ENCODE measurements around the gene TBC1D16. TPM values are rescaled to one million over a fixed set of nuclear protein-coding genes. Genes with fewer than 3 reads are reported as not detected.
"Not testable (repeated sequence)": the region's sequence is repeated elsewhere in the genome, so short reads cannot be mapped to it uniquely, and the experiment has no call there.

TBC1D16 gene
- total RNA-seq, 2 donors from 2014 or later: 29.9 to 30.9 TPM

DNA sequence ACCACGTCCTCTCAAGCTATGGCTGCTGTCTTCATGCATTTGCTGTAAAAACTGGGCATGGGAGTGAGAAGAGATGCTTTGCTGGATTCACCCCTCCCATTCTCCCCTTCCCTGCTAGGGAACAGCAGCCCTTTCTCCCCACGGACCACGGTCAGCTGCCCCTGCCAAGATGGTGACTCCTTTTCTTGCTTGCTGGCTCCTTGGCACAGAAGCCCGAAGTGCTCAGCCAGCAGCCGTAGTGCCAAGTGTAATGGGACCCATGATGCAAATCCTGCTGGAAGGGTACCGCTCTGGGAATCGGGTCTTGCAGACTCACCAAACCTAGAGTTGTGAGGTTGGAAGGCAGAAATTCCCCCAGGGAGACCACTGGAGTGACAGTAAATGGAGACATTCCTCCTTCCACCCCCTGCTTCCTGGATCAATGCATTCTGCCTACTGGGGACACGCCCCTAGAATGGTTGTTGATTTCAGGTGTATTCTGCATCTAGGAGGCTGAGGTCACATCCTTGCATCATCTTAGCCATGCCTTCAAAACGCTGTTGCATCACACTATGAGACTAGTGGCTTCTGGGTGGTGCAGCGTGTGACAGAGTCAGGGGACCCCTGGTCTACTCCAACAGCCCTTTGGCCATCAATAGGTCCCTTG, 133.4 kb downstream of the TBC1D16 start:
- intact Hi-C loops (cut with DNase I): no loop called here
- DNase-seq (no peak), ATAC-seq (no peak)

DNA sequence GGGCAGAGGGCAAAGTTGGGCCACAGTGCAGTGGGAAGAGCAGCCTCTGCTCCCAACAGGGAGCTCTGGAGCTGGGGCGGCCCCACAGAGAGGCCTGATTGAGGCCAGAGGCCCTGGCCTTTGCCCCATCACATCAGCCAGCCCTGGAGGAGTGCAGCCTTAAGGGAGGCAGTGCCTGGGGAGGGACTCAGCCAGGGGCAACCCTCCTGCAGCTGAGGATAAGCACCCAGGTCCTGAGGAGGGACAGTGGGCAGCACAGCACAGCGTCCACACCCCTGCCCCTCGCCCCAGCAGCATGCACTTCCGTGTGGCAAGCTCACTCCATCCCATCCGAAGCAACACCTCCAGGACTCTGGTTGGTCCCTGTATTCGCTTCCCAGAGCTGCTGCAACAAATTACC, 134.5 kb downstream of the TBC1D16 start:
- DNase-seq (no peak), ATAC-seq (no peak)
- intact Hi-C loops (cut with DNase I): no loop called here

DNA sequence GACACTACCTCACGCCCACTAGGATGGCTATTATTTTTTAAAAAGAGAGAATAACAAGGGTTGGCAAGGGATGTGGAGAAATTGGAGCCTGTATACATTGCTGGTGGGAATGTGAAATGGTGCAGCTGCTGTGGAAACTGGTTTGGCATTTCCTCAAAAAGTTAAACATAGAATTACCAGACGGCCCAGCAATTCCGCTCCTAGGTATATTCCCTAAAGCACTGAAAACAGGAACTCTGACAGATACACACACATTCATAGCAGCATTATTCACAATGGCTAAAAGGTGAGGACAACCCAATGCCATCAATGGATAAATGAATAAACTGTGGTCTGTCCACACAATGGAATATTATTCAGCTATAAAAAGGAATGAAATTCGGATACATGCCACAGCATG, 136.1 kb downstream of the TBC1D16 start:
- no peak for DNase-seq
- intact Hi-C loops (cut with DNase I): no loop called here
- ATAC-seq: no peak

DNA sequence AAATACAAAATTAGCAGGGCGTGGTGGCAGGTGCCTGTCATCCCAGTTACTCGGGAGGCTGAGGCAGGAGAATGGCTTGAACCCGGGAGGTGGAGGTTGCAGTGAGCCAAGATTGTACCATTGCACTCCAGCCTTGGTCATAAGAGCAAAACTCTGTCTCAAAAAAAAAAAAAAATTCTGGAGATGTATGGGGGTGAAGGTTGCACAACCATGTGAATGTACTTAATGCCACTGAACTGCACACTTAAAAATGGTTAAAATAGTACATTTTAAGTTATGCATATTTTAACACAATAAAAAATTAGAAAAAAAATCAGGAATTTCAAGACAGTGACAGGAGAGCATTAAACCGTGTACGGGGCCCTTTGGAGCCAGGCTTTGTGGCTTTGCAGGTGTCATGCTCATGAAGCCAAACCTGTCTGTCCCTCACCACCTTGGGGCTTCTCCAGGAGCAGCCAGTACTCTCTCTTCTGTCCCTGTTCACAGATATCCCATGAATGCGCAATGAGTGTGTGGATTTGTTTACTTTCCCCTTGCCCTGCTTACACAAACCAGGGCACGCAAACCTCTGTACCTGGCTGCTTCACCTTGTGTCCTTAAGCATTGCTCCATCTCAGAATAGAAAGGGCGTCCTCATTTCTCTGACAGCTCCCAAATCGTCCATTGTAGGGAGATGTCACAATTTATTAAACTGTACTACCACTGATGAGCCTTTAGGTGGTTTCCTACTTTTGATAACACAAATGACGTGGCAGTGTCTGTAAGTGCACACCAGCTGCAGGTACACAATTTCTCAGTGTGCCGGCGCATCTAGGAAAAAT, 138.2 kb downstream of the TBC1D16 start:
- no peak for DNase-seq
- intact Hi-C loops (cut with DNase I): no loop called here
- ATAC-seq: no peak

DNA sequence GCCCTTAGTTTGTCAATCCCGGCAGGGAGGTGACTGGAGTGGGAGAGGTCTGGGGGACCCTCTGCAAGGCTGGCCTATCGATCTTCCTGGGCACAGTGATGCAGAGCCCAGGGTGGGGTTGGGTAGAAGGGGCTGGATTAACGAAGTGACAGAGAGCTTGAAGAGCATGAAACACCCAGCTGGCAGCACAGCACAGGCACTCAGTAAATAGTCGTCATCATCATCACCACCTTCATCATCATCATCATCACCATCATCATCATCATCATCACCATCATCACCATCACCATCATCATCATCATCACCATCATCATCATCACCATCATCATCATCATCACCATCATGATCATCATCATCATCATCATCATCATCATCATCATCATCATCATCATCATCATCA, 142.2 kb downstream of the TBC1D16 start:
- intact Hi-C loops (cut with DNase I); ATAC-seq; DNase-seq: not testable (repeated sequence)

DNA sequence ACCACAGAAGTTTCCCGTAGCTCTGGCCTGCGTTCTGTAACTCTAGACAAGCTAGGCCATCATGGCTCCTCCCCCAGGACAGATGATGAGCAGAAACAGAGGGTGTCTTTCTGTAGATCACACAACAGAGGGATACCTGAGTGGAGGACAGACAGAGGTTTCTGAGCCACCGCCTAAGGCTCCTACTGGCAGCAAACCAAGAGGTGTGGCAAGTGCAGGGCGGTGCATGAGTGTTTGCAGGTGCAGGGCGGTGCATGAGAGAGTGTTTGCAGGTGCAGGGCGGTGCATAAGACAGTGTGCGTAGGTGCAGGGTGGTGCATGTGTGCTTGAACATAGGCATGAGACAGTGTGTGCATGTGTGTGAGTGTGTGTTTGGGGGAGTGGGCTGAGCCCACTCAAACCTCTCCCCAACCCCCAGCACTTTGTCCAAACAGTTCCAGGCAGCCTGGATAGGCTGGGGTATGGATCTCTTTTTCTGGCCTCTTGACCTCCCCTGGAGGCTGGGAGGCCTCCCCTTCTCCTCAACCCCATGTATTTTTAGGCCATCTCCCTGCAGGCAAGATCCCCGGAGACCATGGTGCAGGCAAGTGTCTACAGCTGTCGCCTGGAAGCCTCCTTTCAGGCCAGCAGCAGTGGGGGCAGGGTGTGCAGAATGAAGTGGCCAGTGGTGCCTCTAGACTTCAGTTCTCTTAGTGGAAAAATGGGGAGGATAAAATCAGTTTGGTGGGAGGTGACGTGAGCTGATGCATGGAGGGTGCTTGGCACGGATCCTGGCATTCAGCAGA, 143.0 kb downstream of the TBC1D16 start:
- no peak for DNase-seq
- ATAC-seq: no peak
- intact Hi-C loops (cut with DNase I): no loop called here

DNA sequence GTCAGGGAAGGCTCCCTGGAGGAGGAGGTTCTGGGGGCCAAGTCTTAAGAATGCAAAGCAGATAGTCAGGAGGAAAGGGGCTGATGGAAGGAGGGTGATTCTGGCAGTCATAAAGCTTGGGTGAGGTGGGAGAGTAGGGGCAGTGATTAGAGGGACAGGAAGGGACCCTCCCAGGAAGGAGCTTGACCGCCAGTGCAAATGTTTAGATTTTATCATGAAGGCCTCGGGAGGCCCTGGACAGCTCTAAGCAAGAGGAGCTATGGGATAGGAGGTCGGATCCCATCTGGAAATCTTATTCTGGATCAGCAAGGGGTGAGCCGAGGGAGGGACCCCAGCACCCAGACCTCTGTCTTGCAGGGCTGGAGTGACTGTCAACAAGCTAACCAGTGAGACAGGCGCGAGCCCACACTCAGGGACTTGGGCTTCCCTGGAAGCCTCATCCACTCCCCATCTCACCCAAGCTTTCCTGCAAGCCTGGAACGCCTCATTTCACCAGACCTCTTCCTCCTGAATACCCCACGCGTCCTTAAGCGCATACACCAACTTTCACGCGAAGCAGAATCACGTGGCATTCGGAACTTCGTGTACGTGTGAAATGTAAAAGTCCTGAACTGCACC, 144.4 kb downstream of the TBC1D16 start:
- no peak for ATAC-seq
- no peak for DNase-seq

DNA sequence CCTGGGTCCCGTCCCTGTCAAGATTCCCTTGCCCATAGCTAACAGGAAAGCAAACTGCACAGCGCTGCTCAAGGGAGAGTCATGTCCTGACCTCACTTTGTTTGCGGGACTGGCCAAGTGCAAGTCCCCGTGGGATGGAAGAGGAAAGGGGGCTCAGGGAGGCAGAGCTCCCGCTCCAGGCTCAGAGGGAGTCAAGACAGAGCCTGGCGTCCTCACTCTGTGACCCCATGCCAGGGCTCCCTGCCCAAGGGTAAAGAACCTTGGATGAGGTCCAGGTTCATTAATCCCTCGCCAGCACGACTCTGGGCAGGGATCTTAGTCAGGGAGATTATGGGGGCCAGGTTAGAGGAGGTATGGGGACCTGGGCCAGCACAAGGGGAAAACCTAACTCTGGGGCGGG, 145.0 kb downstream of the TBC1D16 start:
- ATAC-seq: peak in 1 of 2 donors; percentile 40
- intact Hi-C loops (cut with DNase I): no loop called here

More for the DNA sequence above, 144.4 kb downstream of the TBC1D16 start:
- intact Hi-C loops (cut with DNase I): no loop called here

DNA sequence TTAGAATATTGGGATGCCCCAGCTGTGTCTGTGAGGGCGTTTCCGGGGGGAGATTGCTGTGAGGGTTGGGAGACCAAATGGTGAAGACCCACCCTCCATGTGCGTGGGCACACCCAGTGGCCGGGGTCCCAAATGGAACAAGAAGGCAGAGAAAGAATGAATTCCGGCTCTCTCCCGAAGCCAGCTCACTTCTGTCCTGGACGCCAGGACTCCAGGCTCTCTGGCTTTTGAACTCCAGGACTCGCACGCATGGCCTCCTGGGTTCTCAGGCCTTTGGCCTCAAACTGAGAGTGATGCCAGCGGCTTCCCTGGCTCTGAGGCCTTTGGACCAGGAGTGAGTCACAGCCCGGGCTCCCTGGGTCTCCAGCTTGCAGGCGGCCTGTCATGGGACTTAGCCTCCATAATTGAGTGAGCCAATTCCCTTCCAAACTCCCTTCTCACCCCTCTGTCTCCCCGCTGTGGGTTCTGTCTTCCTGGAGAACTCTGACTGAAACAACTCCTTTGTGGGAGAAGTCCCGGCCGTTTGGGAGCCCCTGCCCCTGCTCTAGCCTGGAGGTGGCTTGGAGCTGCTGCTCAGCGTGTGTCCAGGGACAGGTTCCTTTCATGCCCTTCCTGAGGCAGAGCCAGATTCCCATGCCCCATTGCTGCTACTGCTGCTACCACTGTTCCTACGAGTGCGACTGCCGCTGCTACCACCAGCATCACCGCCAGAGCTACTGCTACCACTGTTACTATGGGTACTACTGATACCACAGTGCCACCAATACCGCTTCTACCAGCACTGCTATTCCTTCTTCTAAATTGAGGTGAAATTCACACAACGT, 146.6 kb downstream of the TBC1D16 start:
- intact Hi-C loops (cut with DNase I): no loop called here
- ATAC-seq: no peak
- no peak for DNase-seq

More for the DNA sequence above, 145.0 kb downstream of the TBC1D16 start:
- DNase-seq: no peak

DNA sequence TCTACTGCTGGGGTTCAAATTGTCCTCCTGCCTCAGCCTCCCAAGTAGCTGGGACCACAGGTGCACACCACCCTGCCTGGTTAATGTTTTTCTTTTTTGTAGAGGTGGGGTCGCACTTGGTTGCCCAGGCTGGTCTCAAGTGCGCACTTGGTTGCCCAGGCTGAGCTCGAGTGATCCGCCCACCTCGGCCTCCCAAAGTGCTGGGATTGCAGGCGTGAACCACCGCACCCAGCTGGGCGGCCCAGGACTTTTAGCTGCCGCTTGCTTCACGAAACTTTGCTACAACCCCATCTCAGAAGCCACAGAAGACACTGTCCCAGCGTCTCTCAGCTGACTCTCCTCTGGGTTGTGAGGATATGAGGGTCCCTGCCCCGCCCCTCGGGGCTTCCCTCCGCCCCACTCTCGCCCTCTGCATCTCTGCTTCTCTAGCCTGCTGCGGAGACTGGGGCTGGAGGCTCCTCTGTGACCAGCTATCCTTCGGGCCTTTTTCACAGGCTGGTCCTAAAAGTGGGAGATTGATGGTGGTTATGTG, 147.6 kb downstream of the TBC1D16 start:
- DNase-seq: no peak
- ATAC-seq: no peak
- intact Hi-C loops (cut with DNase I): no loop called here

DNA sequence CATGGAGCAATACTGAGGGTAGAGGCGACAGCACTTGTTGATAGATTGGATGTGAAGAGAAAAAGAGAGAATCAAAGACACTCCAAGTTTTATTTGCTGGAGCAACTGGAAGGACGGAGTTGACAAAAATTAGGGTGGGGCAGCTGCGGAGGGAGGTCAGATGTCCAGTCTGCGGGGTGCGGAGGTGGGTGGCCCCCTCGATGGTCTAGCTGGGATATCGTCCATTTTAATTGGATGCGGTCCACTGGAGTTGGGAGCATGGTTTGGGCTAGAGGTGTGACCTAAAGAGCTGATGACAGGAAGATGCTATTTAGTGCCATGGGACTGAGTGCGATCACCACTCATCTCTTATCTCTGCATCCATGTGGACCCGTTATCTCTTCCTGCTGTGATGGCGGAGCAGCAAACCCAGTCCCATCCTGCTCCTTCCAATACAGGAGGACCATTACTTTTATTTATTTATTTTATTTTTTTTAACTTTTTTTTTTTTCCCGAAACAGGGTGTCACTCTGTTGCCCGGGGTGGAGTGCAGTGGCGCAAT, 148.2 kb downstream of the TBC1D16 start:
- no peak for DNase-seq
- ATAC-seq: peak; percentile 64 to 73
- intact Hi-C loops (cut with DNase I): no loop called here

DNA sequence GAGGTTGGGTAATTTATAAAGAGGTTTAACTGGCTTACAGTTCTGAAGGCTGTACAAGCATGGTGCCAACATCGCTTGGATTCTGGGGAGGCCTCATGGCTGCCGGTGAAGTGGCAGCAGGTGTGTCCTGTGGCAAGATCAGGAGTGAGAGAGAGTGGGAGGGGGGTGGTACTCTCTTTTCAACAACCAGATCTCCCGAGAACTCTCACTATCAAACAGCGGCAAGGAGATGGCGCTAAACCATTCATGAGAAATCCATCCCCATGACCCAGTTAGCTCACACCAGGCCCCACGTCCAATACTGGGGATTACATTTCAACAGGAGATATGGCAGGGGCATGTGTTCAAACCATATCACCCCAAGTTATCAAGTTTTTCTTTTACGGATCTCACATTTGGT, 152.5 kb downstream of the TBC1D16 start:
- ATAC-seq: no peak

More for the DNA sequence above, 152.5 kb downstream of the TBC1D16 start:
- intact Hi-C loops (cut with DNase I): no loop called here
- DNase-seq: no peak

Other genes with a start within 250 kb of the TBC1D16 start
- gene CBX8, start 238.8 kb downstream of the TBC1D16 start, total RNA-seq: 1 to 10 TPM; 4.1 to 5.9 TPM
- gene CBX4, start 196.4 kb downstream of the TBC1D16 start, total RNA-seq: 10 to 100 TPM; 17.9 to 24.2 TPM
- gene CCDC40, start 770 bp upstream of the TBC1D16 start, total RNA-seq: 1 to 10 TPM; 5.9 to 9.8 TPM
- gene GAA, start 65.7 kb upstream of the TBC1D16 start, total RNA-seq: 10 to 100 TPM; 43.8 to 48.7 TPM
- 10 to 100 TPM; 36.6 to 46.9 TPM for gene EIF4A3, start 111.3 kb upstream of the TBC1D16 start, total RNA-seq
- not detected for gene CARD14, start 134.2 kb upstream of the TBC1D16 start, total RNA-seq
- 10 to 100 TPM; 18.0 to 23.0 TPM for gene SGSH, start 184.5 kb upstream of the TBC1D16 start, total RNA-seq
- 1 to 10 TPM; 6.4 to 6.6 TPM for gene SLC26A11, start 184.6 kb upstream of the TBC1D16 start, total RNA-seq
- gene RNF213, start 225.0 kb upstream of the TBC1D16 start, total RNA-seq: 10 to 100 TPM; 43.4 to 48.4 TPM

All from left cardiac atrium (tissue), 4 donors.